PC-9 (cell line): Measurements from ENCODE around the gene BICC1. TPM values are rescaled to one million over a fixed set of nuclear protein-coding genes. Genes with fewer than 3 reads are reported as not detected.

Source experiments
- BruUV-seq: library from RNA; stranded (reverse); fragments of 400-500 nt; replicated peaks from 2 replicates; lab custom pipeline; 2021; lab: Mats Ljungman, UMichigan
- CTCF ChIA-PET: fragments of 300-600 bp; sonication (Branson Sonifier 250); formaldehyde crosslinking; loops from one replicate; lab custom pipeline; 2022; ENCODE audit warnings: antibody characterized with exemption; lab: Charles Lee
- POLR2A ChIA-PET: fragments of 300-600 bp; sonication (Branson Sonifier 250); formaldehyde crosslinking; loops from one replicate; lab custom pipeline; 2022; ENCODE audit warnings: antibody characterized with exemption; ENCODE audit not compliant: unreplicated experiment; lab: Charles Lee
- DNase-seq, 2 experiments: peaks; one replicate each; pipeline versions ENCODE4 v3.0.0 to v3.0.0-alpha.2; 2015 to 2022; ENCODE audit warnings: mixed read lengths in 1 of 2
- H2AFZ ChIP-seq: fragments of 200-600 bp; sonication (generic); 2 replicates; pipeline ENCODE4 v1.8.1; 2017; ENCODE audit warnings: antibody characterized with exemption
- H3F3A ChIP-seq: fragments of 200-600 bp; sonication (generic); 2 replicates; pipeline ENCODE4 v1.8.1; 2017; ENCODE audit warnings: antibody characterized with exemption, mild to moderate bottlenecking, low read depth; ENCODE audit not compliant: insufficient read depth
- H3K27ac ChIP-seq: fragments of 200-600 bp; sonication (generic); 2 replicates; pipeline ENCODE4 v1.6.1; 2016; ENCODE audit warnings: mixed run types
- H3K27me3 ChIP-seq: fragments of 200-600 bp; sonication (generic); 2 replicates; pipeline ENCODE4 v1.6.1; 2016; ENCODE audit warnings: low read depth, mixed run types; ENCODE audit not compliant: insufficient read depth
- H3K36me3 ChIP-seq: fragments of 200-600 bp; sonication (generic); 2 replicates; pipeline ENCODE4 v1.6.1; 2016; ENCODE audit warnings: low read depth, mixed run types
- H3K4me1 ChIP-seq: fragments of 200-600 bp; sonication (generic); replicated peaks from 2 replicates; pipeline ENCODE4 v1.6.1; 2016; ENCODE audit warnings: mixed run types; ENCODE audit not compliant: insufficient read depth
- H3K4me2 ChIP-seq: fragments of 200-600 bp; sonication (generic); 2 replicates; pipeline ENCODE4 v1.6.1; 2017; ENCODE audit warnings: mixed run types
- H3K4me3 ChIP-seq: fragments of 200-600 bp; sonication (generic); 2 replicates; pipeline ENCODE4 v1.6.1; 2016; ENCODE audit warnings: mixed run types
- H3K79me2 ChIP-seq: fragments of 200-600 bp; sonication (generic); 2 replicates; pipeline ENCODE4 v1.6.1; 2017; ENCODE audit warnings: low read depth, mixed run types
- H3K9me2 ChIP-seq: fragments of 200-600 bp; sonication (generic); 2 replicates; pipeline ENCODE4 v1.8.1; 2017; ENCODE audit warnings: mild to moderate bottlenecking; ENCODE audit not compliant: insufficient read depth
- H3K9me3 ChIP-seq: fragments of 200-600 bp; sonication (generic); 2 replicates; pipeline ENCODE4 v1.8.1; 2016; ENCODE audit warnings: low read depth; ENCODE audit not compliant: insufficient read depth
- H4K20me1 ChIP-seq: fragments of 200-600 bp; sonication (generic); 2 replicates; pipeline ENCODE4 v1.8.1; 2017; ENCODE audit not compliant: insufficient read depth
- EZH2 ChIP-seq: fragments of 200-600 bp; sonication (generic); IDR thresholded peaks from 2 replicates; pipeline ENCODE4 v1.8.0; 2017; ENCODE audit warnings: antibody characterized with exemption, low read depth
- intact Hi-C: fragments of 100-400 bp; cut with micrococcal nuclease; formaldehyde crosslinking; loops from one replicate; pipeline ENCODE4 v1.10.0; 2022; ENCODE audit not compliant: unreplicated experiment
- total RNA-seq: library from RNA; stranded (reverse); gene quantifications from 2 replicates; pipeline ENCODE4 v1.2.3, GENCODE V29; 2021
- TF ChIP-seq, protein P1 (sequence below): fragments of 200-600 bp; sonication (generic); conservative IDR thresholded peaks from 2 replicates; pipeline ENCODE4 v1.6.1; 2017; ENCODE audit warnings: mixed run types, antibody characterized with exemption, mild to moderate bottlenecking, moderate library complexity

Gene BICC1
- total RNA-seq, 1 experiment from 2014 or later, result not detected

DNA sequence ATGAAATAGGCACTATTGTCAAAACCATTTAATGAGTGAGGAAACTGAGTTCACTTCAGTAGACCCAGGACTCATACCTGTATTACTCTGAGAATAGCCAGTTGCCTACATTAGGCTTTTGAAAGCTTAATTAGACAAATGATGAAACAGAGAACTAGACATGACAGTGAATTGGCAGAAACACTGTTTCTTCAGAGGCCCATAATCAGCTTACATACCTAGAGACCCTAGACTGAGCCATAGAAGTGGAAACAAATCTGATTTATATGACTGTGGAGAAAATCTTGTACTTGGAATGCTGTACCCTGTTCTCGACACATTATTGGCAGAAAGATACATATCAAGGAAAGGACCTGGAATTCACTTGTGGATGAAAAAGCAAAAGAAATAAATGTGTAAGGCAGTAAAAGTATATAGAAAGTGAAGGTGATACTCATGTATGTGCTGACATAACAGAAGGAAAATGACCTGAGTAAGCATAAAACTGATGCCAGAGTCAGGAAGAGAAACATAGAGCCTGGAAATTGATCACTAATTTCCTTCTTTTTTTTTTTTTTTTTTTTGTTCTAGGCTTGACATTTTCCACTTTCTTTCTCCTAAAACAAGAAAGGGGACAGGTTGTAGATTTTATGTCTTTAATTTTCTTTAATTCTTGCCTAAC lies 251.5 kb downstream of the BICC1 start:
- Histone ChIP-seq H4K20me1 (no peaks in the 10 kb centered on the region), H3K36me3 (no peaks in the 10 kb centered on the region), H3K4me3 (no peak overlapping the region), H3K79me2 (no peaks in the 10 kb centered on the region), H3K27ac (no peak overlapping the region), H3K4me2 (no peak overlapping the region), H3K9me2 (no peaks in the 10 kb centered on the region), H3K27me3 (peaks cover 5% of the 10 kb centered on the region; the same call in 1 of the 2 replicates), H3F3A (no peaks in the 10 kb centered on the region), H3K9me3 (no peaks in the 10 kb centered on the region), H3K4me1 (no peaks in the 10 kb centered on the region), H2AFZ (no peak overlapping the region)
- no TSS peak for BruUV-seq
- DNase-seq, result no peak
- ChIA-PET CTCF (no interaction called here), POLR2A (no interaction called here)
- TF ChIP-seq EZH2, result no peak
- TF ChIP-seq, protein P1, sequence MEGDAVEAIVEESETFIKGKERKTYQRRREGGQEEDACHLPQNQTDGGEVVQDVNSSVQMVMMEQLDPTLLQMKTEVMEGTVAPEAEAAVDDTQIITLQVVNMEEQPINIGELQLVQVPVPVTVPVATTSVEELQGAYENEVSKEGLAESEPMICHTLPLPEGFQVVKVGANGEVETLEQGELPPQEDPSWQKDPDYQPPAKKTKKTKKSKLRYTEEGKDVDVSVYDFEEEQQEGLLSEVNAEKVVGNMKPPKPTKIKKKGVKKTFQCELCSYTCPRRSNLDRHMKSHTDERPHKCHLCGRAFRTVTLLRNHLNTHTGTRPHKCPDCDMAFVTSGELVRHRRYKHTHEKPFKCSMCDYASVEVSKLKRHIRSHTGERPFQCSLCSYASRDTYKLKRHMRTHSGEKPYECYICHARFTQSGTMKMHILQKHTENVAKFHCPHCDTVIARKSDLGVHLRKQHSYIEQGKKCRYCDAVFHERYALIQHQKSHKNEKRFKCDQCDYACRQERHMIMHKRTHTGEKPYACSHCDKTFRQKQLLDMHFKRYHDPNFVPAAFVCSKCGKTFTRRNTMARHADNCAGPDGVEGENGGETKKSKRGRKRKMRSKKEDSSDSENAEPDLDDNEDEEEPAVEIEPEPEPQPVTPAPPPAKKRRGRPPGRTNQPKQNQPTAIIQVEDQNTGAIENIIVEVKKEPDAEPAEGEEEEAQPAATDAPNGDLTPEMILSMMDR, result no peak
- intact Hi-C loops, result no loop called here

GRCh38 chr10:58765910-58766309 lies 253.2 kb downstream of the BICC1 start:
- ChIA-PET CTCF (no interaction called here), POLR2A (no interaction called here)
- Histone ChIP-seq H3K4me2 (no peak overlapping the region), H3F3A (no peaks in the 10 kb centered on the region), H3K4me1 (no peaks in the 10 kb centered on the region), H4K20me1 (no peaks in the 10 kb centered on the region), H2AFZ (no peak overlapping the region), H3K9me2 (no peaks in the 10 kb centered on the region), H3K27me3 (peaks cover 5% of the 10 kb centered on the region; the same call in 1 of the 2 replicates), H3K27ac (no peak overlapping the region), H3K36me3 (no peaks in the 10 kb centered on the region), H3K4me3 (no peak overlapping the region), H3K79me2 (no peaks in the 10 kb centered on the region), H3K9me3 (no peaks in the 10 kb centered on the region)
- no TSS peak for BruUV-seq
- no peak for TF ChIP-seq EZH2
- TF ChIP-seq, protein P1, result no peak
- intact Hi-C loops, result no loop called here
- no peak for DNase-seq

GRCh38 chr10:58767652-58768051 lies 255.0 kb downstream of the BICC1 start:
- Histone ChIP-seq H3K36me3 (no peaks in the 10 kb centered on the region), H3K9me2 (no peaks in the 10 kb centered on the region), H2AFZ (no peak overlapping the region), H3K27ac (no peak overlapping the region), H3K27me3 (peaks cover 5% of the 10 kb centered on the region; the same call in 1 of the 2 replicates), H3K4me2 (no peak overlapping the region), H3K4me1 (no peaks in the 10 kb centered on the region), H3K79me2 (no peaks in the 10 kb centered on the region), H3K4me3 (no peak overlapping the region), H4K20me1 (no peaks in the 10 kb centered on the region; the same call in 1 of the 2 replicates), H3K9me3 (no peaks in the 10 kb centered on the region), H3F3A (no peaks in the 10 kb centered on the region)
- CTCF ChIA-PET, result no interaction called here
- intact Hi-C loops, result no loop called here
- DNase-seq, result no peak
- TF ChIP-seq, protein P1, result no peak
- TF ChIP-seq EZH2, result no peak
- POLR2A ChIA-PET, result interaction anchor here (0.6 kb wide), 2 partner anchors 1199 to 1316 kb away, joined by 3 read pairs; no protein-coding TSS in a partner anchor
- BruUV-seq, result no TSS peak
